AG09309 (cell line): ENCODE results near the gene FUT7.

ENCODE experiments used
- DNase-seq: peaks from one replicate; pipeline ENCODE4 v3.0.0-alpha.2; 2010; ENCODE audit warnings: low read depth
- H3K4me3 ChIP-seq: 2 replicates; pipeline ENCODE4 v1.5.1; 2011; ENCODE audit warnings: mild to moderate bottlenecking, low read depth, low read length, moderate library complexity; ENCODE audit not compliant: control insufficient read depth
- CTCF ChIP-seq: IDR thresholded peaks from 2 replicates; pipeline ENCODE4 v1.5.1; 2011; ENCODE audit warnings: mild to moderate bottlenecking, low read depth, low read length, inconsistent platforms; ENCODE audit not compliant: insufficient read depth, control insufficient read depth; ENCODE audit errors: missing control alignments

FUT7 gene

GRCh38 chr9:137021979-137022661 is 9.8 kb downstream of the FUT7 start:
- no peak overlapping the region for H3K4me3 ChIP-seq
- no peak for DNase-seq
- no peak for TF ChIP-seq CTCF

- no peak for TF ChIP-seq CTCF
- no peak overlapping the region for H3K4me3 ChIP-seq
- DNase-seq = no peak
Observed at GRCh38 chr9:137021568-137021978, 10.3 kb downstream of the FUT7 start.

- TF ChIP-seq CTCF = no peak
- DNase-seq = no peak
- no peak overlapping the region for H3K4me3 ChIP-seq
Observed at GRCh38 chr9:137020771-137021567, 10.9 kb downstream of the FUT7 start.

GRCh38 chr9:137019891-137020683 is 11.8 kb downstream of the FUT7 start:
- no peak overlapping the region for H3K4me3 ChIP-seq
- no peak for DNase-seq
- no peak for TF ChIP-seq CTCF

GRCh38 chr9:137018761-137019559 is 12.9 kb downstream of the FUT7 start:
- no peak for DNase-seq
- no peak overlapping the region for H3K4me3 ChIP-seq
- TF ChIP-seq CTCF = no peak
